H1 (cell line): Measurements from ENCODE around the gene DYNC1I1. TPM values are rescaled to one million over a fixed set of nuclear protein-coding genes. Genes with fewer than 3 reads are reported as not detected.

Source experiments
- CTCF ChIA-PET: fragments of 300-600 bp; sonication (Branson Sonifier 250); formaldehyde crosslinking; loops from one replicate; lab custom pipeline; 2021; ENCODE audit not compliant: partially characterized antibody; lab: Charles Lee
- POLR2A ChIA-PET: fragments of 300-600 bp; sonication (Branson Sonifier 250); formaldehyde crosslinking; loops from one replicate; lab custom pipeline; 2021; ENCODE audit warnings: inconsistent platforms; ENCODE audit not compliant: partially characterized antibody; lab: Charles Lee
- DNase-seq, 2 experiments: peaks; one replicate each; pipeline versions ENCODE4 v3.0.0 to v3.0.0-alpha.2; 2010 to 2022; ENCODE audit warnings: low spot score in 2 of 2, low read depth in 1 of 2, mixed read lengths in 1 of 2
- FAIRE-seq: peaks from 2 replicates; lab custom pipeline; 2011; peaks lifted over from hg19 to GRCh38; lab: Jason Lieb, UNC
- H2AFZ ChIP-seq: 2 replicates; pipeline ENCODE4 v1.8.1; 2012; ENCODE audit warnings: low read length, inconsistent platforms
- H2AK5ac ChIP-seq: 2 replicates; pipeline ENCODE4 v1.6.1; 2013; ENCODE audit warnings: low read depth, low read length
- H2BK120ac ChIP-seq: replicated peaks from 2 replicates; pipeline ENCODE3; 2013; ENCODE audit warnings: low read depth, low read length, inconsistent platforms
- H2BK12ac ChIP-seq: 2 replicates; pipeline ENCODE4 v1.6.1; 2013; ENCODE audit warnings: low read depth, low read length
- H2BK15ac ChIP-seq: 2 replicates; pipeline ENCODE4 v1.6.1; 2013; ENCODE audit warnings: low read length
- H2BK20ac ChIP-seq: 2 replicates; pipeline ENCODE4 v1.6.1; 2013; ENCODE audit warnings: low read length
- H2BK5ac ChIP-seq: 2 replicates; pipeline ENCODE4 v1.6.1; 2013; ENCODE audit warnings: low read depth, low read length
- H3K14ac ChIP-seq: 2 replicates; pipeline ENCODE4 v1.6.1; 2013; ENCODE audit warnings: inconsistent platforms; ENCODE audit not compliant: insufficient read length
- H3K18ac ChIP-seq: 2 replicates; pipeline ENCODE4 v1.6.1; 2013; ENCODE audit warnings: low read length; ENCODE audit errors: extremely low read depth
- H3K23ac ChIP-seq: 2 replicates; pipeline ENCODE4 v1.6.1; 2013; ENCODE audit warnings: inconsistent platforms; ENCODE audit not compliant: insufficient read length
- H3K23me2 ChIP-seq: 2 replicates; pipeline ENCODE4 v1.6.1; 2013; ENCODE audit warnings: low read depth, low read length
- H3K27ac ChIP-seq: 2 replicates; pipeline ENCODE4 v1.6.1; 2011; ENCODE audit warnings: low read depth, low read length, inconsistent platforms
- H3K27me3 ChIP-seq, 4 experiments: replicated peaks in 1 of 4; 1 replicate in 1 of 4; 2 replicates in 3 of 4; pipeline versions ENCODE4 v1.6.1 to v1.8.1; 2011 to 2013; ENCODE audit warnings: low read length in 3 of 4, mild to moderate bottlenecking in 3 of 4, inconsistent platforms in 2 of 4, mixed read lengths in 2 of 4, moderate library complexity in 1 of 4; ENCODE audit not compliant: control insufficient read depth in 3 of 4, insufficient read depth in 3 of 4; ENCODE audit errors: extremely low read depth in 1 of 4
- H3K36me3 ChIP-seq, 4 experiments: 2 replicates each; pipeline versions ENCODE4 v1.6.1 to v1.8.1; 2011 to 2013; ENCODE audit warnings: mild to moderate bottlenecking in 4 of 4, low read length in 3 of 4, moderate library complexity in 2 of 4, control low read depth in 1 of 4, inconsistent platforms in 1 of 4; ENCODE audit not compliant: insufficient read depth in 4 of 4, control insufficient read depth in 2 of 4
- H3K4ac ChIP-seq: replicated peaks from 2 replicates; pipeline ENCODE3; 2013; ENCODE audit warnings: low read length, low read depth, mixed read lengths, inconsistent platforms; ENCODE audit not compliant: insufficient read length
- H3K4me1 ChIP-seq, 4 experiments: replicated peaks in 1 of 4; 1 replicate in 1 of 4; 2 replicates in 3 of 4; pipeline versions ENCODE4 v1.6.1 to v1.8.1; 2011 to 2013; ENCODE audit warnings: low read length in 3 of 4, inconsistent platforms in 2 of 4, mixed read lengths in 1 of 4; ENCODE audit not compliant: insufficient read depth in 4 of 4, control insufficient read depth in 3 of 4
- H3K4me2 ChIP-seq, 2 experiments: 2 replicates each; pipeline versions ENCODE4 v1.6.1 to v1.8.1; 2011 to 2013; ENCODE audit warnings: low read depth in 2 of 2, low read length in 2 of 2, control low read depth in 1 of 2, inconsistent platforms in 1 of 2, mild to moderate bottlenecking in 1 of 2; ENCODE audit not compliant: insufficient read depth in 1 of 2
- H3K4me3 ChIP-seq, 4 experiments: fragments of 200-600, 300-600 bp in 1 of 4; sonication (generic), shearing (Covaris generic), sonication (Bioruptor Twin) in 1 of 4; 2 replicates each; pipeline versions ENCODE4 v1.5.1 to v1.8.1; 2011 to 2016; ENCODE audit warnings: low read length in 4 of 4, low read depth in 3 of 4, control low read depth in 2 of 4, inconsistent platforms in 2 of 4, mild to moderate bottlenecking in 2 of 4, mixed read lengths in 1 of 4, moderate library complexity in 1 of 4; ENCODE audit not compliant: insufficient read depth in 2 of 4; ENCODE audit errors: extremely low read depth in 1 of 4
- H3K56ac ChIP-seq: replicated peaks from 2 replicates; pipeline ENCODE3; 2013; ENCODE audit warnings: low read depth, mild to moderate bottlenecking, mixed read lengths, low read length, inconsistent platforms; ENCODE audit not compliant: insufficient read length
- H3K79me1 ChIP-seq: 2 replicates; pipeline ENCODE4 v1.6.1; 2013; ENCODE audit warnings: low read depth, low read length, control low read depth
- H3K79me2 ChIP-seq, 2 experiments: 2 replicates each; pipeline versions ENCODE4 v1.6.1 to v1.8.1; 2012 to 2013; ENCODE audit warnings: low read length in 2 of 2, mild to moderate bottlenecking in 2 of 2, inconsistent platforms in 1 of 2; ENCODE audit not compliant: insufficient read depth in 2 of 2, control insufficient read depth in 1 of 2
- H3K9ac ChIP-seq, 4 experiments: replicated peaks in 1 of 4; 1 replicate in 1 of 4; 2 replicates in 3 of 4; pipeline versions ENCODE4 v1.6.1 to v1.8.1; 2011 to 2013; ENCODE audit warnings: low read depth in 3 of 4, low read length in 3 of 4, control low read depth in 2 of 4, mild to moderate bottlenecking in 2 of 4, moderate library complexity in 2 of 4, inconsistent platforms in 1 of 4; ENCODE audit errors: extremely low read depth in 1 of 4
- H3K9me3 ChIP-seq, 2 experiments: 2 replicates each; pipeline versions ENCODE4 v1.6.1 to v1.8.1; 2012 to 2013; ENCODE audit warnings: mild to moderate bottlenecking in 2 of 2, moderate library complexity in 2 of 2, control low read depth in 1 of 2, inconsistent platforms in 1 of 2, low read depth in 1 of 2, low read length in 1 of 2, mixed read lengths in 1 of 2; ENCODE audit not compliant: insufficient read depth in 2 of 2
- H4K20me1 ChIP-seq, 2 experiments: replicated peaks in 1 of 2; 2 replicates each; pipeline versions ENCODE3 to v1.8.1; 2011 to 2013; ENCODE audit warnings: inconsistent platforms in 2 of 2, low read length in 2 of 2, mild to moderate bottlenecking in 1 of 2; ENCODE audit not compliant: insufficient read depth in 2 of 2, control insufficient read depth in 1 of 2
- H4K5ac ChIP-seq: 2 replicates; pipeline ENCODE4 v1.6.1; 2013; ENCODE audit warnings: low read length, low read depth, mixed read lengths, inconsistent platforms; ENCODE audit not compliant: insufficient read length
- H4K8ac ChIP-seq: 2 replicates; pipeline ENCODE4 v1.8.0; 2013; ENCODE audit warnings: mild to moderate bottlenecking, moderate library complexity, low read length, inconsistent platforms; ENCODE audit not compliant: insufficient read depth; ENCODE audit errors: extremely low read depth
- H4K91ac ChIP-seq: replicated peaks from 2 replicates; pipeline ENCODE3; 2013; ENCODE audit warnings: low read length, mixed read lengths, inconsistent platforms; ENCODE audit not compliant: insufficient read length
- BACH1 ChIP-seq: IDR thresholded peaks from 2 replicates; pipeline ENCODE4 v1.6.1; 2012; ENCODE audit warnings: low read length, improper control_type of control experiment
- CEBPB ChIP-seq: IDR thresholded peaks from 2 replicates; pipeline ENCODE4 v1.6.1; 2012; ENCODE audit warnings: low read depth, low read length
- CHD1 ChIP-seq: IDR thresholded peaks from 2 replicates; pipeline ENCODE4 v1.6.1; 2012; ENCODE audit warnings: low read depth, low read length, improper control_type of control experiment
- CHD2 ChIP-seq: IDR thresholded peaks from 2 replicates; pipeline ENCODE4 v1.6.1; 2012; ENCODE audit warnings: low read length, improper control_type of control experiment
- CREB1 ChIP-seq: IDR thresholded peaks from 2 replicates; pipeline ENCODE4 v1.6.1; 2012; ENCODE audit warnings: inconsistent platforms
- E2F6 ChIP-seq: IDR thresholded peaks from 2 replicates; pipeline ENCODE4 v1.6.1; 2012; ENCODE audit warnings: inconsistent platforms
- EP300 ChIP-seq, 2 experiments: IDR thresholded peaks; 1 replicate in 1 of 2; 2 replicates in 1 of 2; pipeline ENCODE4 v1.6.1; 2011 to 2012; ENCODE audit warnings: low read depth in 2 of 2, low read length in 2 of 2, mild to moderate bottlenecking in 2 of 2, borderline replicate concordance in 1 of 2, inconsistent platforms in 1 of 2, moderate library complexity in 1 of 2
- FOSL1 ChIP-seq: IDR thresholded peaks from 2 replicates; pipeline ENCODE4 v1.6.1; 2011; ENCODE audit warnings: mild to moderate bottlenecking, low read depth, low read length, moderate library complexity; ENCODE audit not compliant: insufficient read depth
- HDAC6 ChIP-seq: IDR thresholded peaks from one replicate; pipeline ENCODE4 v1.7.1; 2012; ENCODE audit warnings: low read depth, mild to moderate bottlenecking, inconsistent platforms, low read length, moderate library complexity
- MAFK ChIP-seq: IDR thresholded peaks from 2 replicates; pipeline ENCODE4 v1.6.1; 2012; ENCODE audit warnings: low read depth, mild to moderate bottlenecking, improper control_type of control experiment, low read length
- MAX ChIP-seq: IDR thresholded peaks from 2 replicates; pipeline ENCODE4 v1.6.1; 2012; ENCODE audit warnings: inconsistent platforms
- NANOG ChIP-seq: IDR thresholded peaks from 2 replicates; pipeline ENCODE4 v1.6.1; 2011; ENCODE audit warnings: low read length, low read depth, mild to moderate bottlenecking, inconsistent platforms; ENCODE audit not compliant: insufficient read depth, poor library complexity, severe bottlenecking
- SP1 ChIP-seq: IDR thresholded peaks from 2 replicates; pipeline ENCODE4 v1.6.1; 2011; ENCODE audit warnings: low read depth, low read length
- TAF1 ChIP-seq: IDR thresholded peaks from 2 replicates; pipeline ENCODE4 v1.6.1; 2011; ENCODE audit warnings: mild to moderate bottlenecking, low read depth, low read length
- YY1 ChIP-seq: IDR thresholded peaks from 2 replicates; pipeline ENCODE4 v1.6.1; 2011; ENCODE audit warnings: low read depth, mild to moderate bottlenecking, low read length
- WGBS, 2 experiments: shearing (Covaris generic) in 1 of 2; methylation state at CpG; one replicate each; pipeline versions ENCODE4 v1.1.6 to v1.1.7; 2013 to 2015; ENCODE audit warnings: low lambda C conversion rate in 2 of 2, mixed read lengths in 2 of 2, inconsistent platforms in 1 of 2, low coverage in 1 of 2, missing lambda C conversion rate in 1 of 2; ENCODE audit not compliant: insufficient replicate concordance in 2 of 2, insufficient coverage in 1 of 2, insufficient read length in 1 of 2; ENCODE audit errors: extremely low coverage in 1 of 2, missing lambda C conversion rate in 1 of 2; 5-methylcytosine and 5-hydroxymethylcytosine counted together
- polyA plus RNA-seq, 7 experiments: library from polyadenylated mRNA; depleted of rRNA in 3 of 7; stranded (reverse) in 5 of 7; unstranded in 2 of 7; fragments of >200 nt in 5 of 7; fragments of 200-250 nt in 2 of 7; gene quantifications; 1 replicate in 5 of 7; 2 replicates in 1 of 7; 4 replicates in 1 of 7; pipeline versions ENCODE4 v1.2.1 to v1.2.3, GENCODE V29; 2011 to 2013; ENCODE audit warnings: missing spikeins in 2 of 7, mixed read lengths in 2 of 7
- total RNA-seq: library from RNA; stranded (reverse); fragmentation: NEBNext Ultra II Directional; extraction: Animal tissue kit (Norgen Biotek cat#: 25700); gene quantifications from 2 replicates; pipeline ENCODE4 v1.2.1, GENCODE V29; 2021

The DYNC1I1 gene
- total and polyA plus RNA-seq, 2 of the 8 experiments (the other 6 are each of a cell fraction or from before 2014, with no cell fraction given): 0.45 to 0.58 TPM

DNA sequence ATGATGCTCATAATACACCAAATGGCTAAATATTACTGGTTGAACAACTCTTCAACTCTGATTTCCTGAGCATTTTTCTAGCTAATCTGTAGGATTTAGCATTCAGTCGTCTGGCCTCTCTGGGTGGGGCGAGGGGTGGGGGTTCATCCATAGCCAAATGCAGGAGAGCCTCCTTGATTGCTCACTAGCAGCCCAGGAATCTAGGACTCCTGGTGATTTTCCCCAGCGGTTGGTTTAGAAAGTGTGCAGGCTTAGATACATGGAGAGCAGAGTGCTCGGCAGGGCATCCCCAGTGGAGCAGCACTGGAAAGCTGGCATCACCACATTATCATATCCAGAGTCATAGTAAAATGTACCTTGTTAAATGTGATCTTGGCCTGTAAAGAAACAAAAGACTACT, 136.1 kb downstream of the DYNC1I1 start:
- H3K36me3 ChIP-seq: no peaks in the 10 kb centered on the region
- no peak overlapping the region for H3K4me2 ChIP-seq
- no peak overlapping the region for H4K8ac ChIP-seq
- H3K23ac ChIP-seq: no peak overlapping the region
- CTCF ChIA-PET: interaction anchor here (1.0 to 2.0 kb wide), 3 partner anchors 9 to 185 kb away, joined by 4 to 7 read pairs (median 5); no protein-coding TSS in a partner anchor
- no peak overlapping the region for H4K5ac ChIP-seq
- no peak for DNase-seq
- H2BK15ac ChIP-seq: no peak overlapping the region
- FAIRE-seq: no peak
- H2BK20ac ChIP-seq: no peak overlapping the region
- no peak overlapping the region for H3K9ac ChIP-seq
- H3K27ac ChIP-seq: no peak overlapping the region
- H3K56ac ChIP-seq: no peak overlapping the region
- H2BK12ac ChIP-seq: no peak overlapping the region
- H3K9me3 ChIP-seq: no peaks in the 10 kb centered on the region
- H3K4me1 ChIP-seq: peaks cover 2 to 8% (median 4%) of the 10 kb centered on the region in 4 experiments; a peak in 4 of 7 replicates
- H2BK120ac ChIP-seq: no peak overlapping the region
- H3K79me2 ChIP-seq: no peaks in the 10 kb centered on the region
- H3K4ac ChIP-seq: no peak overlapping the region
- peaks cover 0 to 3% (median 0%) of the 10 kb centered on the region in 4 experiments; a peak in 1 of 7 replicates for H3K27me3 ChIP-seq
- POLR2A ChIA-PET: no interaction called here
- H3K14ac ChIP-seq: no peak overlapping the region
- no peak overlapping the region for H3K4me3 ChIP-seq
- no peak overlapping the region for H2BK5ac ChIP-seq
- WGBS, 2 experiments: 73% methylated on average over 4 of the region's 4 CpGs; no CpG with 5 or more reads in 1 of the 2 experiments
- H4K20me1 ChIP-seq: no peaks in the 10 kb centered on the region
- no peak overlapping the region for H4K91ac ChIP-seq
- no peaks in the 10 kb centered on the region for H3K23me2 ChIP-seq
- H2AFZ ChIP-seq: no peak overlapping the region
- no peak overlapping the region for H3K18ac ChIP-seq
- H3K79me1 ChIP-seq: no peaks in the 10 kb centered on the region
- no peak overlapping the region for H2AK5ac ChIP-seq
- no peak for TF ChIP-seq MAFK
- TF ChIP-seq TAF1: no peak
- no peak for TF ChIP-seq NANOG
- no peak for TF ChIP-seq CHD1
- TF ChIP-seq CREB1: no peak
- TF ChIP-seq MAX: no peak
- TF ChIP-seq CHD2: no peak
- TF ChIP-seq BACH1: no peak
- TF ChIP-seq E2F6: no peak
- TF ChIP-seq FOSL1: no peak
- TF ChIP-seq YY1: no peak
- TF ChIP-seq HDAC6: no peak
- no peak for TF ChIP-seq SP1
- no peak for TF ChIP-seq EP300 (IDR thresholded peaks at IDR 0.05; ENCODE audit: borderline replicate concordance in 1 of 2, low read depth in 2 of 2, low read length in 2 of 2)
- no peak for TF ChIP-seq CEBPB
